GM12865 (cell line): ENCODE results near the gene INA.
"Not testable (repeated sequence)": the region's sequence is repeated elsewhere in the genome, so short reads cannot be mapped to it uniquely, and the experiment has no call there.

Experiments
- DNase-seq: peaks from one replicate; pipeline ENCODE4 v3.0.0; 2010; ENCODE audit warnings: low read depth
- H3K4me3 ChIP-seq: 2 replicates; pipeline ENCODE4 v1.5.1; 2011; ENCODE audit warnings: mild to moderate bottlenecking, low read depth, low read length, control low read depth
- TF ChIP-seq, protein P1 (sequence below): IDR thresholded peaks from 2 replicates; pipeline ENCODE4 v1.5.1; 2011; ENCODE audit warnings: low read length, control low read depth, low read depth, inconsistent platforms; ENCODE audit not compliant: insufficient read depth; ENCODE audit errors: missing control alignments

The INA gene

DNA sequence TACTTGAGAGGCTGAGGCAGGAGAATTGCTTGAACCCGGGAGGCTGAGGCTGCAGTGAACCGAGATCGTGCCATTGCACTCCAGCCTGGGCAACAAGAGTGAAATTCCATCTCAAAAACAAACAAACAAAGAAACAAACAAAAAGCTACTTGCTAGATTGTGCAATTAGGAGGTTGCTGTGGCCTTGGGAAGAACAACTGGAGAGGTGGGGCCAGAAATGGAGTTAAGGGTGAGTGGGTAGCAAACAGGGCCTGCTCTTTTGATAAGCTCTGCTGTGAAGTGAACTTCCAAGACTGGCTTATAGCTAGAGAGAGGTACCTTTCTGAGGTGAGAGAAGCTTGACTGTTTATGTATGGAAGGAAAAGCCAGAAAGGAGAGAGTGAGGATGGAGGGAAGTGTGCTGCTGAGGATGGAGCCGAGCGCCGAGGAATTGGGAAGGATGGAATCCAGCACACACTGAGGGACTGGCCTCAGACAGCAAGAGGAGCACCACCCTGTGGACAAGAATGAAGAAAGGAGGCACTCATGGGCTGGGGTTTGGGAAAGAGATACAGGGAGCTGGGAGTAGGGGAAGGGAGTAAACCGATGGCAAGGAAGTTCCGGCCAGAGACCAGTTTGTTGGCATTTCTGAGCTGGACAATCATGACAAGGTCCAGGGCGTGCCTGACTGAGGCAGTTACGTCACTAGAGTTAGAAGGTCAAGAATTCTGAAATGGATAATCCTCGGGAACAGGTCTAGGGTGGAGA lies 38.3 kb upstream of the INA start:
- no peak overlapping the region for H3K4me3 ChIP-seq
- TF ChIP-seq, protein P1, sequence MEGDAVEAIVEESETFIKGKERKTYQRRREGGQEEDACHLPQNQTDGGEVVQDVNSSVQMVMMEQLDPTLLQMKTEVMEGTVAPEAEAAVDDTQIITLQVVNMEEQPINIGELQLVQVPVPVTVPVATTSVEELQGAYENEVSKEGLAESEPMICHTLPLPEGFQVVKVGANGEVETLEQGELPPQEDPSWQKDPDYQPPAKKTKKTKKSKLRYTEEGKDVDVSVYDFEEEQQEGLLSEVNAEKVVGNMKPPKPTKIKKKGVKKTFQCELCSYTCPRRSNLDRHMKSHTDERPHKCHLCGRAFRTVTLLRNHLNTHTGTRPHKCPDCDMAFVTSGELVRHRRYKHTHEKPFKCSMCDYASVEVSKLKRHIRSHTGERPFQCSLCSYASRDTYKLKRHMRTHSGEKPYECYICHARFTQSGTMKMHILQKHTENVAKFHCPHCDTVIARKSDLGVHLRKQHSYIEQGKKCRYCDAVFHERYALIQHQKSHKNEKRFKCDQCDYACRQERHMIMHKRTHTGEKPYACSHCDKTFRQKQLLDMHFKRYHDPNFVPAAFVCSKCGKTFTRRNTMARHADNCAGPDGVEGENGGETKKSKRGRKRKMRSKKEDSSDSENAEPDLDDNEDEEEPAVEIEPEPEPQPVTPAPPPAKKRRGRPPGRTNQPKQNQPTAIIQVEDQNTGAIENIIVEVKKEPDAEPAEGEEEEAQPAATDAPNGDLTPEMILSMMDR = no peak
- no peak for DNase-seq

DNA sequence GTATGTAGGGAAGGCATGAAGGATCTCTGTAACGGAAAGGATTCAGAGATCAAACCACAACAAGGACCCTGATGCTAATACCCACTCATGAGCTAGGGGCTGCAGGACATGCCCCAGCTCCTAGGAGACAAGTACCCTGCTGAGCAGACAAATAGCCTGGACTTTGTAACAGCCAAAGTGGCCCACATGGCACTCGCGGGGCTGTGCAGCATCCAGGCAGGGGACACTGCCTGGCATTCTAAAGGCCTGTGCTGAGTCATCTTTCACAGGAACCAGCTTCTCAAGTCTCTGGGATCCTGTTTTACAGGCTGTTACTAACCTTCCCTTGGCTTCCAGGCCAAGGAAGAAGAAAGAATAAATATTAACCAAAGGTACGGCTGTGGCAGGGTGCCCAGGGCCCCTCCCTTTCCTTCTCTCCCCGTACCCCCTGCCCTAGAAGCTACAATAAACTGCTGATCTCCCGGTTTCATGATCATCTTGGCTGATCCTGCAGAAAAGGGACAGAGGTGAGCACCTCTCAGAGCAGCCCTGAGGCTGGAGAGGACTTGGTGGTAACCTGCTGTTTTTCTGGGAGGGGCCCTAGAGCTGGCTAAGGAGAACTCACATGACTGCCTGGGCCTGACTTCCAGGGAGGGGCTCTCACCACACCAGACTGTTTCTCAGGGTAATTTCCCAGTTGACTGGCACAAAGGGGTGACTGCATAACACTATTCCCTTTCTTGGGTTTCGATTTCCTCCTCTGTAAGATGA lies 35.5 kb upstream of the INA start:
- TF ChIP-seq, protein P1 = no peak
- no peak overlapping the region for H3K4me3 ChIP-seq
- no peak for DNase-seq

DNA sequence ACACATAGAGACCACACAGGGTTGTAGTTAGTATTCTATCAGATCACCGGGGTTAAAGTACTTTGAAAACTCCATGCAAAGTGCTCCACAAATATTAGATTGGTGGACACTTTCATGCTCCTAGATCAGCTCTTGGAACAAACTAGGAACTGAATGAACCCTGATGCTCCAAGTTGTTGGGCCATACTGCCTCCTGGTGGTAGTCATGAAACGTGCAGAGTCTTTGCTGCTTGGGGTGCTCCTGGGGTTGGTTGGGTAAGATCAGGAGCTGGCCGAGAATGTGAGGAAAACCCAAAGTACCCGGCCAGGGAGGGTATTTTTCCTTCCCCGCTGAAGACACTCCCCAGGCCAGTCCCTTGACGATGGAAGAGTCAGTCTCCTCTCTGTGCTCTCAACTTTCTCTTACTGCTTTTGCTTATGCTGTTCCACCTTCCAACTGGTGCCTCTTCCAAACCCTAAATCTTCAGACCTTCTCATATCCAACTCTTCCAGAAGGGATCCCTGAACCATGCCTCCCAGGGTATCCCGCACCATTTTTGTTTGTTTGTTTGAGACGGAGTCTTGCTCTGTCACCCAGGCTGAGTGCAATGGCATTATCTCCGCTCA lies 32.2 kb upstream of the INA start:
- H3K4me3 ChIP-seq = no peak overlapping the region
- peak; percentile 81 for DNase-seq
- TF ChIP-seq, protein P1 = peak; percentile 97

DNA sequence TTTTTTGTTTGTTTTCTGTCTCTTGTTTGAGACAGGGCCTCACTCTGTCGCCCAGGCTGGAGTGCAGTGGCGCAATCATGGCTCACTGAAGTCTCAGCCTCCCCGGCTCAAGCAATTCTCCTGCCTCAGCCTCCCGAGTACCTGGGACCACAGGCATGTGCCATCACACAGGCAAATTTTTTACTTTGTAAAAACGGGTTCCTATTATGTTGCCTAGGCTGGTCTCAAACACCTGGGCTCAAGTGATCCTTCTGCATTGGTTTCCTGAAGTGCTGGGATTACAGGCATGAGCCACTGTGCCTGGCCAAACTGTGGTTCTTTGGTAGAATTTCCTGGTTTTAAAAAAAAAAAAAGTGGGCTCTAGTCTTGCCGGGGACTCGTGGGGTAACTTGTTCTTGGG lies 31.4 kb upstream of the INA start, which contains the start of gene RPEL1:
TSS of gene RPEL1 (plus strand) at position 301 of the 400 bp plus-strand sequence. CDS start 110 bp downstream, outside the sequence.
- DNase-seq, H3K4me3 ChIP-seq: not testable (repeated sequence)

DNA sequence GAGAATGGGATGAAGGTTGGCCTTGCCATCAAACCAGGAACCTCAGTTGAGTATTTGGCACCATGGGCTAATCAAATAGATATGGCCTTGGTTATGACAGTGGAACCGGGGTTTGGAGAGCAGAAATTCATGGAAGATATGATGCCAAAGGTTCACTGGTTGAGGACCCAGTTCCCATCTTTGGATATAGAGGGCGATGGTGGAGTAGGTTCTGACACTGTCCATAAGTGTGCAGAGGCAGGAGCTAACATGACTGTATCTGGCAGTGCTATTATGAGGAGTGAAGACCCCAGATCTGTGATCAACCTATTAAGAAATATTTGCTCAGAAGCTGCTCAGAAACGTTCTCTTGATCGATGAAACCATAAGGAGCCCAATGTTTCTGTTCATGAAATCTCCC lies 30.6 kb upstream of the INA start:
- no peak overlapping the region for H3K4me3 ChIP-seq
- DNase-seq = no peak
- TF ChIP-seq, protein P1 = no peak

DNA sequence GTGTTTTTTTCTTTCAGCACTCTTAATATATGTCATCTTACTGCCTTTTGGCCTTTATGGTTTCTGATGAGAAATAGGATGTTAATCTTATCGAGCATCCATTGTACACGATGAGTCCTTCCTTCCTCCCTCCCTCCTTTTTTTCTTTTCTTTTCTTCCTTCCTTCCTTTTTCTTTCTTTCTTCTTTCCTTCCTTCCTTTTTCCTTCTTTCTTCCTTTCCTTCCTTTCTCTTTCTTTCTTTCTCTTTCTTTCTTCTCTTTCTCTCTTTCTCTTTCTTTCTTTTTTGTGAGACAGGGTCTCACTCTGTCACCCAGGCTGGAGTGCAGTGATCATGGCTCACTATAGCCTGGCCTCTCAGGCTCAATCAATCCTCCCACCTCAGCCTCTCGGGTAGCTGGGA lies 22.8 kb upstream of the INA start:
- H3K4me3 ChIP-seq = no peak overlapping the region
- TF ChIP-seq, protein P1 = no peak
- DNase-seq = no peak
